HG02571 (cell line): ENCODE results near the gene AGAP3.

Source experiments
- ATAC-seq: cut with Tn5 transposase; IDR thresholded peaks from one replicate; pipeline ENCODE4 v1.9.1; 2021; ENCODE audit warnings: mild to moderate bottlenecking, moderate library complexity; ENCODE audit not compliant: unreplicated experiment

AGAP3 gene

GRCh38 chr7:151087245-151088018, 1.2 kb downstream of the AGAP3 start:
- no peak for ATAC-seq

GRCh38 chr7:151088019-151088855, 2.0 kb downstream of the AGAP3 start:
- ATAC-seq: no peak

GRCh38 chr7:151088856-151089699, 2.8 kb downstream of the AGAP3 start:
- no peak for ATAC-seq

- ATAC-seq: no peak
Measured at GRCh38 chr7:151089893-151090730, 3.8 kb downstream of the AGAP3 start.

GRCh38 chr7:151091003-151091402, 4.7 kb downstream of the AGAP3 start:
- ATAC-seq: no peak

- ATAC-seq: no peak
Measured at GRCh38 chr7:151091431-151091830, 5.2 kb downstream of the AGAP3 start.

GRCh38 chr7:151091988-151092387, 5.7 kb downstream of the AGAP3 start:
- ATAC-seq: no peak

- no peak for ATAC-seq
Measured at GRCh38 chr7:151093748-151094147, 7.5 kb downstream of the AGAP3 start.

- no peak for ATAC-seq
Measured at GRCh38 chr7:151094675-151095074, 8.4 kb downstream of the AGAP3 start.

- ATAC-seq: no peak
Measured at GRCh38 chr7:151095123-151095797, 9.0 kb downstream of the AGAP3 start.

GRCh38 chr7:151095828-151096475, 9.7 kb downstream of the AGAP3 start:
- no peak for ATAC-seq

GRCh38 chr7:151099486-151100211, 13.4 kb downstream of the AGAP3 start:
- ATAC-seq: no peak

- no peak for ATAC-seq
Measured at GRCh38 chr7:151100921-151101320, 14.6 kb downstream of the AGAP3 start.

- ATAC-seq: no peak
Measured at GRCh38 chr7:151101621-151102396, 15.5 kb downstream of the AGAP3 start.

GRCh38 chr7:151102991-151103390, 16.7 kb downstream of the AGAP3 start:
- ATAC-seq: no peak

GRCh38 chr7:151103973-151104372, 17.7 kb downstream of the AGAP3 start:
- ATAC-seq: no peak

- ATAC-seq: no peak
Measured at GRCh38 chr7:151104411-151105235, 18.3 kb downstream of the AGAP3 start.
